GM23338 (cell line): ENCODE measurements around the gene ESRRB. TPM values are rescaled to one million over a fixed set of nuclear protein-coding genes. Genes with fewer than 3 reads are reported as not detected.

Source experiments
- ATAC-seq: fragments of 200-7000 bp; cut with Tn5 transposase; 3 replicates; pipeline ENCODE4 v1.9.1; 2020
- DNase-seq: peaks from one replicate; pipeline ENCODE4 v3.0.0-alpha.2; 2015; ENCODE audit warnings: low spot score
- H2AFZ ChIP-seq: fragments of 200-600 bp; sonication (generic); 2 replicates; pipeline ENCODE4 v1.8.0; 2016; ENCODE audit warnings: antibody characterized with exemption, mild to moderate bottlenecking, moderate library complexity
- H3F3A ChIP-seq: fragments of 200-600 bp; sonication (generic); replicated peaks from 2 replicates; pipeline ENCODE4 v1.8.0; 2017; ENCODE audit warnings: antibody characterized with exemption, mixed run types, low read depth
- H3K27ac ChIP-seq: fragments of 200-600 bp; sonication (generic); 2 replicates; pipeline ENCODE4 v1.6.1; 2016; ENCODE audit warnings: low read depth
- H3K27me3 ChIP-seq: fragments of 200-600 bp; sonication (generic); 2 replicates; pipeline ENCODE4 v1.8.0; 2016; ENCODE audit warnings: mild to moderate bottlenecking, mixed run types, moderate library complexity; ENCODE audit not compliant: insufficient read depth
- H3K36me3 ChIP-seq: fragments of 200-600 bp; sonication (generic); 2 replicates; pipeline ENCODE4 v1.8.0; 2016; ENCODE audit warnings: mild to moderate bottlenecking; ENCODE audit not compliant: insufficient read depth
- H3K4me1 ChIP-seq: fragments of 200-600 bp; sonication (generic); 2 replicates; pipeline ENCODE4 v1.8.0; 2016; ENCODE audit warnings: mild to moderate bottlenecking, moderate library complexity; ENCODE audit not compliant: insufficient read depth
- H3K4me2 ChIP-seq: fragments of 200-600 bp; sonication (generic); 2 replicates; pipeline ENCODE4 v1.7.1; 2017; ENCODE audit warnings: mixed run types
- H3K4me3 ChIP-seq: fragments of 200-600 bp; sonication (generic); 2 replicates; pipeline ENCODE4 v1.6.1; 2016; ENCODE audit warnings: mixed run types
- H3K79me2 ChIP-seq: fragments of 200-600 bp; sonication (generic); replicated peaks from 2 replicates; pipeline ENCODE4 v1.8.0; 2017; ENCODE audit warnings: mild to moderate bottlenecking; ENCODE audit not compliant: insufficient read depth
- H3K9me2 ChIP-seq: fragments of 200-600 bp; sonication (generic); 2 replicates; pipeline ENCODE4 v1.8.0; 2017; ENCODE audit not compliant: insufficient read depth
- H4K20me1 ChIP-seq: fragments of 200-600 bp; sonication (generic); replicated peaks from 2 replicates; pipeline ENCODE4 v1.8.0; 2017; ENCODE audit warnings: mild to moderate bottlenecking; ENCODE audit not compliant: insufficient read depth
- H3K27ac Mint-ChIP-seq: 2 replicates; pipeline ENCODE4 v1.8.0; 2020; ENCODE audit warnings: inconsistent platforms, mild to moderate bottlenecking, moderate library complexity, mixed read lengths
- H3K27me3 Mint-ChIP-seq: 3 replicates; pipeline ENCODE4 v1.8.0; 2022; ENCODE audit warnings: low read depth, mild to moderate bottlenecking, moderate library complexity, mixed read lengths, inconsistent platforms; ENCODE audit not compliant: insufficient read depth, poor library complexity
- H3K36me3 Mint-ChIP-seq: 3 replicates; pipeline ENCODE4 v1.8.0; 2021; ENCODE audit warnings: low read depth, mild to moderate bottlenecking, inconsistent platforms, moderate library complexity, mixed read lengths
- H3K4me1 Mint-ChIP-seq: 3 replicates; pipeline ENCODE4 v1.8.0; 2020; ENCODE audit warnings: mild to moderate bottlenecking, inconsistent platforms, mixed read lengths
- H3K4me3 Mint-ChIP-seq: 3 replicates; pipeline ENCODE4 v1.8.0; 2021; ENCODE audit warnings: moderate library complexity, mild to moderate bottlenecking, inconsistent platforms, mixed read lengths
- H3K9me3 Mint-ChIP-seq: 3 replicates; pipeline ENCODE4 v1.8.0; 2020; ENCODE audit warnings: moderate library complexity, mild to moderate bottlenecking, inconsistent platforms, mixed read lengths
- REST ChIP-seq: IDR thresholded peaks from one replicate; pipeline ENCODE4 v1.6.1; 2018; ENCODE audit warnings: antibody characterized with exemption; ENCODE audit not compliant: unreplicated experiment
- STAT1 ChIP-seq: IDR thresholded peaks from one replicate; pipeline ENCODE4 v1.6.1; 2016; ENCODE audit warnings: antibody characterized with exemption; ENCODE audit not compliant: unreplicated experiment
- ZNF462 ChIP-seq: fragments of 250-450 bp; sonication (Bioruptor Pico); IDR thresholded peaks from 2 replicates; pipeline ENCODE4 v1.5.0; 2020; ENCODE audit warnings: mild to moderate bottlenecking, moderate library complexity
- polyA plus RNA-seq: library from polyadenylated mRNA; unstranded; fragments of >200 nt; fragmentation: Nextera tagmentation; extraction: Ambion mirVana; gene quantifications from 2 replicates; pipeline ENCODE4 v1.2.1, GENCODE V29; 2016
- total RNA-seq: library from RNA; depleted of rRNA; stranded (reverse); fragments of >200 nt; shearing (Covaris generic); gene quantifications from 2 replicates; pipeline ENCODE4 v1.2.3, GENCODE V29; 2014

Gene ESRRB
- total and polyA plus RNA-seq, 2 experiments from 2014 or later: 0.31 to 0.52 TPM

GRCh38 chr14:76330411-76331327 is 45.3 kb upstream of the ESRRB start:
- Mint-ChIP-seq H3K36me3 (no peaks in the 10 kb centered on the region), H3K9me3 (no peaks in the 10 kb centered on the region), H3K4me3 (no peak overlapping the region), H3K27me3 (peaks cover 32% of the 10 kb centered on the region), H3K4me1 (peaks cover 37% of the 10 kb centered on the region), H3K27ac (no peak overlapping the region)
- H3K79me2 ChIP-seq: no peaks in the 10 kb centered on the region
- H3K9me2 ChIP-seq: no peaks in the 10 kb centered on the region
- peak overlapping the region; percentile 57; the same call in 1 of the 2 replicates for H3K4me2 ChIP-seq
- H3F3A ChIP-seq: no peaks in the 10 kb centered on the region
- peak; percentile 68 for ATAC-seq
- peaks cover 10% of the 10 kb centered on the region for H3K27me3 ChIP-seq
- DNase-seq: peak; percentile 55
- H3K27ac ChIP-seq: no peak overlapping the region
- H3K4me3 ChIP-seq: peak overlapping the region; percentile 32; the same call in 1 of the 2 replicates
- H3K36me3 ChIP-seq: no peaks in the 10 kb centered on the region
- peak overlapping the region; percentile 78; the same call in 1 of the 2 replicates for H2AFZ ChIP-seq
- no peaks in the 10 kb centered on the region for H4K20me1 ChIP-seq
- no peak for TF ChIP-seq ZNF462 (CRISPR knock-in tag)
- no peak for TF ChIP-seq STAT1
- TF ChIP-seq REST: peak; percentile 67
- peaks cover 29% of the 10 kb centered on the region for H3K4me1 ChIP-seq
